ENCODE data around the gene HLX.

GRCh38 chr1:220833436-220833835, 45.8 kb upstream of the HLX start:
- TF ChIP-seq CREM (IDR thresholded peaks at IDR 0.05), result no peak
- TF ChIP-seq CREM (CRISPR knock-in tag; IDR thresholded peaks at IDR 0.05), result no peak
- no peak for TF ChIP-seq RAD21 (CRISPR knock-in tag; IDR thresholded peaks at IDR 0.05)
- no peak for TF ChIP-seq ZNF331 (CRISPR knock-in tag; IDR thresholded peaks at IDR 0.05)
- no peak for TF ChIP-seq FOXA3 (CRISPR knock-in tag; IDR thresholded peaks at IDR 0.05)
- no peak for TF ChIP-seq POLR2A (IDR thresholded peaks at IDR 0.05; ENCODE audit: insufficient read depth in 1 of 2, low read depth in 2 of 2, low read length in 2 of 2)
- no peak for TF ChIP-seq ZNF253 (CRISPR knock-in tag; IDR thresholded peaks at IDR 0.05; ENCODE audit: borderline replicate concordance)
- no peak for TF ChIP-seq POLR2AphosphoS5 (IDR thresholded peaks at IDR 0.05; ENCODE audit: low read depth, low read length)
- no peak for TF ChIP-seq CTCF (CRISPR knock-in tag; IDR thresholded peaks at IDR 0.05)
- TF ChIP-seq KDM5A (IDR thresholded peaks at IDR 0.05; ENCODE audit: borderline replicate concordance, low read length), result no peak

All from HepG2 (cell line).